Neuronal stem cell (in vitro differentiated cells): ENCODE data around the gene FBXL19.
A peak's percentile ranks its signal among the peaks of the same experiment; 100 is the strongest.

Experiments used
- DNase-seq: peaks from one replicate; pipeline ENCODE4 v3.0.0-alpha.2; 2013; ENCODE audit warnings: low spot score
- H2AFZ ChIP-seq: one replicate; pipeline ENCODE4 v1.6.1; 2013; ENCODE audit warnings: mild to moderate bottlenecking, low read length, inconsistent platforms
- H2AK5ac ChIP-seq: 2 replicates; pipeline ENCODE4 v1.6.1; 2013; ENCODE audit warnings: low read depth, mild to moderate bottlenecking, inconsistent platforms, low read length, moderate library complexity, mixed read lengths
- H2BK120ac ChIP-seq: 2 replicates; pipeline ENCODE4 v1.6.1; 2013; ENCODE audit warnings: low read depth, mild to moderate bottlenecking, inconsistent platforms, low read length, moderate library complexity, mixed read lengths
- H2BK12ac ChIP-seq: one replicate; pipeline ENCODE4 v1.6.1; 2013; ENCODE audit warnings: low read length, inconsistent platforms
- H2BK15ac ChIP-seq: 2 replicates; pipeline ENCODE4 v1.6.1; 2013; ENCODE audit warnings: mild to moderate bottlenecking, low read length, inconsistent platforms, mixed read lengths
- H2BK5ac ChIP-seq: one replicate; pipeline ENCODE4 v1.6.1; 2013; ENCODE audit warnings: inconsistent platforms, mild to moderate bottlenecking, low read length, moderate library complexity
- H3K14ac ChIP-seq: one replicate; pipeline ENCODE4 v1.6.1; 2013; ENCODE audit warnings: low read length, inconsistent platforms
- H3K18ac ChIP-seq: 2 replicates; pipeline ENCODE4 v1.6.1; 2013; ENCODE audit warnings: low read length, inconsistent platforms
- H3K23ac ChIP-seq: 2 replicates; pipeline ENCODE4 v1.6.1; 2013; ENCODE audit warnings: low read depth, mild to moderate bottlenecking, mixed read lengths, low read length, inconsistent platforms; ENCODE audit not compliant: poor library complexity
- H3K27ac ChIP-seq: replicated peaks from 3 replicates; pipeline ENCODE4 v1.5.1; 2013; ENCODE audit warnings: low read length, inconsistent platforms
- H3K27me3 ChIP-seq, 3 experiments: 2 replicates each; pipeline ENCODE4 v1.6.1; 2013; ENCODE audit warnings: low read length in 3 of 3, mild to moderate bottlenecking in 2 of 3, inconsistent platforms in 1 of 3, low read depth in 1 of 3, mixed read lengths in 1 of 3, moderate library complexity in 1 of 3; ENCODE audit not compliant: control insufficient read depth in 3 of 3, insufficient read depth in 3 of 3
- H3K36me3 ChIP-seq, 2 donors: replicated peaks in 1 of 2; 2 replicates each; pipeline ENCODE4 v1.6.1; 2013; ENCODE audit warnings: low read length in 2 of 2; ENCODE audit not compliant: control insufficient read depth in 2 of 2, insufficient read depth in 2 of 2
- H3K4ac ChIP-seq: 2 replicates; pipeline ENCODE4 v1.6.1; 2013; ENCODE audit warnings: inconsistent platforms, mild to moderate bottlenecking, low read length, moderate library complexity
- H3K4me1 ChIP-seq, 2 donors: 1 replicate in 1 of 2; 2 replicates in 1 of 2; pipeline ENCODE4 v1.6.1; 2013; ENCODE audit warnings: low read length in 2 of 2, low read depth in 1 of 2; ENCODE audit not compliant: control insufficient read depth in 2 of 2, insufficient read depth in 1 of 2
- H3K4me2 ChIP-seq: one replicate; pipeline ENCODE4 v1.6.1; 2013; ENCODE audit warnings: mild to moderate bottlenecking, low read length, inconsistent platforms; ENCODE audit not compliant: insufficient read depth, poor library complexity, severe bottlenecking
- H3K4me3 ChIP-seq, 2 donors: 2 replicates each; pipeline ENCODE4 v1.5.1; 2013; ENCODE audit warnings: low read length in 2 of 2, mild to moderate bottlenecking in 2 of 2, inconsistent platforms in 1 of 2, moderate library complexity in 1 of 2
- H3K79me1 ChIP-seq: one replicate; pipeline ENCODE4 v1.6.1; 2013; ENCODE audit warnings: low read depth, mild to moderate bottlenecking, inconsistent platforms, low read length, moderate library complexity
- H3K9ac ChIP-seq: one replicate; pipeline ENCODE4 v1.6.1; 2013; ENCODE audit warnings: mild to moderate bottlenecking, low read depth, low read length, inconsistent platforms; ENCODE audit not compliant: poor library complexity
- H3K9me3 ChIP-seq, 2 donors: replicated peaks in 1 of 2; 2 replicates each; pipeline versions ENCODE3 to v1.6.1; 2013; ENCODE audit warnings: low read length in 2 of 2, mild to moderate bottlenecking in 2 of 2, inconsistent platforms in 1 of 2, low read depth in 1 of 2, mixed read lengths in 1 of 2, moderate library complexity in 1 of 2; ENCODE audit not compliant: control insufficient read depth in 2 of 2, insufficient read depth in 1 of 2
- H4K8ac ChIP-seq: one replicate; pipeline ENCODE4 v1.6.1; 2013; ENCODE audit warnings: low read depth, mild to moderate bottlenecking, inconsistent platforms, low read length, moderate library complexity
- H4K91ac ChIP-seq: one replicate; pipeline ENCODE4 v1.6.1; 2013; ENCODE audit warnings: low read length, low read depth, mild to moderate bottlenecking, inconsistent platforms; ENCODE audit not compliant: poor library complexity
- WGBS, 2 donors: extraction: QIAGEN DNeasy Blood & Tissue Kit; methylation state at CpG; one replicate each; pipeline ENCODE4 v1.1.7; 2013; ENCODE audit warnings: missing lambda C conversion rate in 2 of 2, mixed read lengths in 1 of 2; ENCODE audit not compliant: insufficient read length in 2 of 2, insufficient replicate concordance in 1 of 2; ENCODE audit errors: extremely low coverage in 2 of 2; 5-methylcytosine and 5-hydroxymethylcytosine counted together

The FBXL19 gene

GRCh38 chr16:30983289-30983889, 60.0 kb downstream of the FBXL19 start:
- H3K36me3 ChIP-seq: peaks cover 41 to 58% of the 10 kb centered on the region in 2 donors
- H3K14ac ChIP-seq: no peak overlapping the region
- no peak overlapping the region for H4K91ac ChIP-seq
- DNase-seq: no peak
- peaks cover 4 to 5% of the 10 kb centered on the region in 2 donors for H3K4me1 ChIP-seq
- H2AFZ ChIP-seq: no peak overlapping the region
- H3K27me3 ChIP-seq: no peaks in the 10 kb centered on the region
- no peak overlapping the region for H3K9ac ChIP-seq
- no peak overlapping the region for H3K4me2 ChIP-seq
- H2BK12ac ChIP-seq: peak overlapping the region; percentile 31
- no CpG with 5 or more reads among the region's 25 CpGs for WGBS, 2 donors
- H3K4me3 ChIP-seq: no peak overlapping the region
- peak overlapping the region; percentile 53 for H2BK5ac ChIP-seq
- H3K18ac ChIP-seq: no peak overlapping the region
- H3K9me3 ChIP-seq: no peaks in the 10 kb centered on the region
- H3K27ac ChIP-seq: no peak overlapping the region
- no peak overlapping the region for H2BK120ac ChIP-seq
- no peak overlapping the region for H2AK5ac ChIP-seq
- H3K23ac ChIP-seq: no peak overlapping the region
- H2BK15ac ChIP-seq: no peak overlapping the region
- H4K8ac ChIP-seq: no peak overlapping the region
- no peak overlapping the region for H3K4ac ChIP-seq
- H3K79me1 ChIP-seq: peaks cover 5% of the 10 kb centered on the region

DNA sequence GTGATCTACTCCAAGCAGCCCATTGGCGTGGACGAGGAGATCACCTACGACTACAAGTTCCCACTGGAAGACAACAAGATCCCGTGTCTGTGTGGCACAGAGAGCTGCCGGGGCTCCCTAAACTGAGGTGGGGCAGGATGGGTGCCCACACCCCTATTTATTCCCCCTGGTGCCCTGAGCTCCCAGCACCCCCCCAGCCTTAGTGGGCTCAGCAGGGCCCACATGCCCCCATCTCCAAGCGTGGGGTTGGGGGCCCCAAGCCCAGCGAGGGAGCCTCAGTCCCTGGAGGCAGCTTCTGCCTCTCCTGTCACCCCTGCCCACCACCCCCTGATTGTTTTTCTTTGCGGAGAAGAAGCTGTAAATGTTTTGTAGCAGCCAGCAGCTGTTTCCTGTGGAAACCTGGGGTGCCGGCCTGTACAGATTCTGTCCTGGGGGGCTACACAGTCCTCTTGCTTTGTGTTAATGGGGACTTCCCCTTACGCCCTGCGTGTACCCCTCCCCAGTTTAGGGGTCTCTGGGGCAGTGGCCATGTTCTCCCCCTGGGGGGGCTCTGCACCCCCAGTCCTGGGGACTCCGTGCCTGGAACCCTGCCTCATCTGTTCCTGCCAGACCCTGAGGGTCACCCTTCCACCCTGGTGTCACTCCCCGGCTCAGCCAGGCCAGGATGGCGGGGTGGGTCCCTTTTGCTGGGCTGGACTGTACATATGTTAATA, 60.7 kb downstream of the FBXL19 start:
- H3K9me3 ChIP-seq: no peaks in the 10 kb centered on the region
- peaks cover 2% of the 10 kb centered on the region for H3K79me1 ChIP-seq
- H2AFZ ChIP-seq: no peak overlapping the region
- no peak overlapping the region for H2BK12ac ChIP-seq
- H3K27me3 ChIP-seq: no peaks in the 10 kb centered on the region
- H4K8ac ChIP-seq: no peak overlapping the region
- no peak overlapping the region for H3K14ac ChIP-seq
- DNase-seq: no peak
- H3K9ac ChIP-seq: no peak overlapping the region
- no peak overlapping the region for H2BK120ac ChIP-seq
- H3K4me2 ChIP-seq: no peak overlapping the region
- no peak overlapping the region for H2AK5ac ChIP-seq
- H2BK5ac ChIP-seq: peak overlapping the region; percentile 53
- no peak overlapping the region for H3K18ac ChIP-seq
- H3K4me1 ChIP-seq: peaks cover 4 to 5% of the 10 kb centered on the region in 2 donors
- H3K4ac ChIP-seq: no peak overlapping the region
- peaks cover 37 to 52% of the 10 kb centered on the region in 2 donors for H3K36me3 ChIP-seq
- H3K27ac ChIP-seq: no peak overlapping the region
- WGBS, 2 donors: no CpG with 5 or more reads among the region's 14 CpGs
- no peak overlapping the region for H3K4me3 ChIP-seq
- no peak overlapping the region for H2BK15ac ChIP-seq
- no peak overlapping the region for H3K23ac ChIP-seq
- no peak overlapping the region for H4K91ac ChIP-seq

DNA sequence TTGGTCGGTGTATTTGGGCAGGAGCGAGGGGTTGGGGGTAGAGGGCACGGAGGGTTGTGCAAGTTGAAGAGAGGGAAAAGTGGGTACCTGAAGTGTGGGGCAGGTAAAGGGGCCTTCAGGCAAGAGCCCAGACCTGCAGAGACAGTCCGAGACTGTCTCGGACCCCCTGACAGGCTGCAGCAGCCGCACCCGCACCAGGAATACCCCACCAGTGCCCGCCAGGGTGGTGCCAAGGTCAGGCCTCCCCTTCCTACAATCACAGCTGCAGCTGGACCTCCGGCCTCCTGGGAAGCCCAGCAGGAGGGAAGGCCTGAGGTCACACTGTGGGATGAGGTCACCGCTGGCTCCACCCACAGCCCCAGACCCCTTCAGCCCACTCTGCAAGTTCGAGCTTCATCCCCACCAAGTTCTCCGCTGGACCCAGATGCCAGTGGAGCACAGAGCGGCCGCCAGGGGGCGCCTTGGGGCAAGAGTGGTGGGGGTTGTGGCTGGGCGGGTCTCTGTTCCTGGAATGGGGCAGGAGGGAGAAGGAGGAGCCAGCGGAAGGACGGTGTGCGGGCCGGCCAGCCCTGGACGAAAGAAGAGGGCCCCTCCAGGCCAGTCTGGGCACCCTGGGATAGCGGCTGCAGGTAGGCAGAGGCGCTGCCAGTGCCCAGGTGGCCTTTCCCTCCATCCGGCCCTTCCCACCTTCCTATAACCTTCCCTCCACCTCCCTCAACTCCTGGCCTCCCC, 61.5 kb downstream of the FBXL19 start, which contains the start of gene HSD3B7:
Gene HSD3B7, plus strand, starts transcription at position 539 of the 732 bp plus-strand sequence. CDS start 452 bp downstream, outside the sequence.
- no peak within 1 kb of the TSS for H4K8ac ChIP-seq

More for the DNA sequence above, 61.5 kb downstream of the FBXL19 start, which contains the start of gene HSD3B7:
- Histone ChIP-seq H3K79me1 (peaks cover 2% of the 10 kb centered on the region), H3K4me3 (peak within 1 kb of the TSS in 1 of 2 donors; percentile 40), H3K9ac (peak within 1 kb of the TSS; percentile 82), H3K14ac (peak within 1 kb of the TSS; percentile 78), H3K27me3 (no peaks in the 10 kb centered on the region), H2BK15ac (no peak within 1 kb of the TSS), H3K23ac (peak within 1 kb of the TSS; percentile 56), H3K9me3 (no peaks in the 10 kb centered on the region), H2AK5ac (peak within 1 kb of the TSS; percentile 81), H3K18ac (peak within 1 kb of the TSS; percentile 95), H2BK120ac (no peak within 1 kb of the TSS), H3K4me2 (peak within 1 kb of the TSS; percentile 37), H2BK5ac (peak within 1 kb of the TSS; percentile 53), H3K4me1 (peaks cover 4 to 5% of the 10 kb centered on the region in 2 donors), H2AFZ (peak within 1 kb of the TSS; percentile 64), H2BK12ac (peak within 1 kb of the TSS; percentile 58), H3K27ac (no peak within 1 kb of the TSS), H3K36me3 (peaks cover 31 to 46% of the 10 kb centered on the region in 2 donors), H3K4ac (no peak within 1 kb of the TSS), H4K91ac (no peak within 1 kb of the TSS)
- no CpG with 5 or more reads among the region's 24 CpGs for WGBS, 2 donors
- DNase-seq: peak; percentile 77
